ENCODE measurements around the gene TEX55.

DNA sequence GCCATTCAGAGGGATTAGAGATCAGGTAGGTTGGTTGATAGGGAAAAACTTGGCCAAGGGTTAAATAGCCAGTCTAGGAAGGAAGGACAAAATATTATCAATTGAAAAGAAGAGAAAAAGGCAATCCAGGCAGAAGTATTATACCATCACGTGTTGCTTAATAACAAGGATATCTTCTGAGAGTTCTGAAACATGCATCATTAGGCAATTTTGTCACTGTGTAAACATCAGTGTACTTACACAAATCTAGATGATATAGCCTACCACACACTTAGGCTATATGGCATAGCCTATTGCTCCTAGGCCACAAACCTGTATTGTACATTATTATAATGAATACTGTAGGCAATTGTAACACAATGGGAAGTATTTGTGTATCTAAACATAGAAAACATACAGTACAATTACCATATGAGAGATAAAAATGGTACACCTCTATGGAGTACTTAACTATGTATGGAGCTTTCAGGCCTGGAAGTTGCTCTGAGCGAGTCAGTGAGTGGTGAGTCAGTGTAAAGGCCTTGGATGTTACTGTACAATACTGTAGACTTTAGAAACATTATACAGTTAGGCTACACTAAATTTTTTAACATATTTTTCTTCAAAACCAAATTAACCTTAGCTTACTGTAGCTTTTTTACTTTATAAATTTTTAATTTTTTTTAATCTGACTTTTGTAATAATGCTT is 2.7 kb downstream of the TEX55 start:
- TF ChIP-seq, protein P1, sequence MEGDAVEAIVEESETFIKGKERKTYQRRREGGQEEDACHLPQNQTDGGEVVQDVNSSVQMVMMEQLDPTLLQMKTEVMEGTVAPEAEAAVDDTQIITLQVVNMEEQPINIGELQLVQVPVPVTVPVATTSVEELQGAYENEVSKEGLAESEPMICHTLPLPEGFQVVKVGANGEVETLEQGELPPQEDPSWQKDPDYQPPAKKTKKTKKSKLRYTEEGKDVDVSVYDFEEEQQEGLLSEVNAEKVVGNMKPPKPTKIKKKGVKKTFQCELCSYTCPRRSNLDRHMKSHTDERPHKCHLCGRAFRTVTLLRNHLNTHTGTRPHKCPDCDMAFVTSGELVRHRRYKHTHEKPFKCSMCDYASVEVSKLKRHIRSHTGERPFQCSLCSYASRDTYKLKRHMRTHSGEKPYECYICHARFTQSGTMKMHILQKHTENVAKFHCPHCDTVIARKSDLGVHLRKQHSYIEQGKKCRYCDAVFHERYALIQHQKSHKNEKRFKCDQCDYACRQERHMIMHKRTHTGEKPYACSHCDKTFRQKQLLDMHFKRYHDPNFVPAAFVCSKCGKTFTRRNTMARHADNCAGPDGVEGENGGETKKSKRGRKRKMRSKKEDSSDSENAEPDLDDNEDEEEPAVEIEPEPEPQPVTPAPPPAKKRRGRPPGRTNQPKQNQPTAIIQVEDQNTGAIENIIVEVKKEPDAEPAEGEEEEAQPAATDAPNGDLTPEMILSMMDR (IDR thresholded peaks at IDR 0.05 in 8 of 11, conservative IDR thresholded peaks at IDR 0.05 in 3 of 11) = no peak
- TF ChIP-seq POLR2A (IDR thresholded peaks at IDR 0.05) = no peak
- TF ChIP-seq POLR2AphosphoS5 (IDR thresholded peaks at IDR 0.05) = no peak

Measured in spleen (tissue), 7 donors.